T47D (cell line): ENCODE data around the gene PFDN6.
"Not testable (repeated sequence)": the region's sequence is repeated elsewhere in the genome, so short reads cannot be mapped to it uniquely, and the experiment has no call there.

Experiments
- DNase-seq, 2 experiments: peaks; one replicate each; pipeline versions ENCODE4 v3.0.0 to v3.0.0-alpha.2; 2011 to 2012; ENCODE audit warnings: low read depth in 1 of 2, low spot score in 1 of 2
- JUND ChIP-seq: IDR thresholded peaks from 2 replicates; pipeline ENCODE4 v1.6.1; 2012; ENCODE audit warnings: low read depth
- in situ Hi-C: cut with HindIII; loops from 2 replicates; pipeline ENCODE4 v1.10.0; 2016; ENCODE audit warnings: low sequenced_read_pairs, low pct_unique_long_range_greater_than_20kb

PFDN6 gene

GRCh38 chr6:33288921-33289783 lies at the start of gene PFDN6, which contains the start of gene WDR46:
Gene PFDN6 (plus strand): TSS chr6:33289601. CDS start chr6:33289857, 256 bp downstream.
Gene WDR46 (minus strand): TSS chr6:33289239. CDS start chr6:33289170, 69 bp downstream.
- in situ Hi-C loops, result no loop called here
- DNase-seq, result peak; percentile 88 to 92
- no peak for TF ChIP-seq JUND

GRCh38 chr6:33241968-33242367 lies 47.4 kb upstream of the PFDN6 start:
- in situ Hi-C loops, result no loop called here
- TF ChIP-seq JUND, result no peak
- DNase-seq, result no peak

DNA sequence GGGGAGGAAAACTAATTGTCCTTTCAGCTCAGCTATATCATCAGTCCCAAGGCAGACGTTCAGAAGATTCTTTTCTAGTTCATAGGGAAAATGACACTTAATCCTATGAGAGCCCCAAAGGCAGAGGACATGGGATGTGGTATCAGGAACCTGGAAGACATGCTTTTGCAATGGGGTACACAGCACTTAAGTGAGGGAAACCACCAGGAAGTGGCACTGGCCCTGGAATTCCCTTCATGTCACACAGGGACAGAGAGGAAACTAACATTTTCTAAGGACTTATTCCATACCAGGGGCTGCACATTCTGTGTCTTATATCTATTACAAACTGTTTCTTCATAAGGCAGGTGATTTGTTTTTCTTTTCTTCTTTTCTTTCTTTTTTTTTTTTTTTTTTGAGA lies 45.9 kb upstream of the PFDN6 start:
- in situ Hi-C loops, result no loop called here

DNA sequence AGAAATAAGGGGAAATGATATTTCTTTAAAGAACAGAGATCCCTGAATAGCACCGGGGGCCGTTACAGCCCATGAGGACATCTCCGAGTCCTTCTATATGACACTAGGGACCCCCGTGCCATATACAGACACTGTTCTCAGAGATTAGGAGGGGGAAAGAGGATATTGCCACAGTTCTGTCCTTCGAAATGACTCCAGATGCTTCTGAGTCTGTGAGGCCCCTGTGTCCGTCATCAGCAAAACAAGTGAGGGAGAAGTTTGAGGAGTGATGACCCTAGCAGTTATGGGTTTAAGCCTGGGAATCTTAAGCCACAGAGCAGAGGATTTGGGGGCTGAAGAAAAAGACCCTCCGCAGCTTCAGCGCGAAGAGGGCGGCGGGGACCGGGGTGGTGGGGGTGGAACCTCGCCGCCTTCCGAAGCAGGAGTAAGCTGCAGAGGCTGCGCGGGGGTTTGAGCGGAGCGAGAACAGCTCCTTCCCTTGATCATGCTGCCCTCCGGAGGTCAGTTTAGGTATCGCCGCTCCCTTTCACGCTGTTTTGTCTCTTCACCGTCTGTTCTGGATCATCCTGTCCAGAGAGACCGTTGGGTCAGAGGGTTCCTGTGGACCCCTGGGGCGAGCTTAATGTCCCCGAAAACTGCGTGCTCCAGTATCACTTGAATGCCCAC lies 41.3 kb upstream of the PFDN6 start:
- no peak for TF ChIP-seq JUND
- peak; percentile 50 to 88 for DNase-seq
- in situ Hi-C loops, result no loop called here

More for the DNA sequence above, 45.9 kb upstream of the PFDN6 start:
- TF ChIP-seq JUND, result no peak
- no peak for DNase-seq

GRCh38 chr6:33248643-33248931 lies 40.8 kb upstream of the PFDN6 start:
- TF ChIP-seq JUND, result no peak
- in situ Hi-C loops, result no loop called here
- DNase-seq, result no peak

GRCh38 chr6:33248932-33249731 lies 40.3 kb upstream of the PFDN6 start:
- no peak for TF ChIP-seq JUND
- in situ Hi-C loops, result no loop called here
- DNase-seq, result peak; percentile 82 to 100

GRCh38 chr6:33249732-33250630 lies 39.4 kb upstream of the PFDN6 start:
- TF ChIP-seq JUND, result no peak
- no peak for DNase-seq
- in situ Hi-C loops, result no loop called here

DNA sequence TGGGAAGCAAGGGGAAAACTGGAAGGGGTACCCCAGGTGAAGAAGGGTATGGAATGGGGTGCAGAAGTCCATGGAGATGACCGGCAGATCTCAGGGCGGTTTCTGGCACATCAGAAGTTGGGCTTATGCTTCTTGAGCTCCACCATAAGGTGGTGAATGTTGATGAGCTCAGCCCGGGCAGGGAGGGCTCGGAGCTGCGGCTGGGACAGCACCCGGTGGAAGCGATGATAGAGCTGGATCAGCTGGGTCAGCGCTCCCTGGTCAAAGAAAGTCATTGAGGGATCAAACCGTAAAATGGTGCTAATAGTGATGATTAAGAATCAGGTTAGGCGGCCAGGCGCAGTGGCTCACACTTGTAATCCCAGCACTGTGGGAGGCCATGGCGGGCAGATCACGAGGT lies 38.7 kb upstream of the PFDN6 start:
- DNase-seq, result no peak
- TF ChIP-seq JUND, result no peak

DNA sequence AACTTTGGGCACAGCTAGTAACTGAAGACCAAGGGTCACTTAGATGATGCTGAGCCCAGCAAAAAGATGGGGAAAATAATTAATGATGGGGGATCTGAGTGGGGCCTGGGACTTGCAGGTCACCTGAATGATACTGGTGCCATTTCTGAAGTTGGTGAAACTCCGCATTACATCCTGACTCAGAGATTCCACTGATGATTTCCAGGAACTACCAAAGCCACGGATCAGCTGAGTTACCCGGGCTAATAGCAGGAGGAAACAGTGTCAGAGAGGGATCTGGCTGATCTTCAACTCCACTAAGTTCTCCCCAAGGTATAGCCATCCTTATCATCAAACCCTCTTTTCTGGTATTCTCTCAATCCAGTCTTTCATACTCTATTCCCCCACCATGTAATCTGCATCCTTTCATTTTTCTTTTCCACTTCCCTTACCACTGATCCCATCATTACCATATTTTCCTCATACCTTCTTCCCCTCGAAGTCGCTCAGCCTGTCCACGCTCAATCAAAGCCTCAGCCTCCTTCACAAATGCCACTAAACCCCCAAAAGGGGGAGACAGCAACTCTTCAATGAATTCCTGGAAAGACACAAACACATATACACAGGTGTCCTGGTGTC lies 37.9 kb upstream of the PFDN6 start:
- TF ChIP-seq JUND, result no peak
- in situ Hi-C loops, result no loop called here
- no peak for DNase-seq

More for the DNA sequence above, 38.7 kb upstream of the PFDN6 start:
- in situ Hi-C loops, result no loop called here

DNA sequence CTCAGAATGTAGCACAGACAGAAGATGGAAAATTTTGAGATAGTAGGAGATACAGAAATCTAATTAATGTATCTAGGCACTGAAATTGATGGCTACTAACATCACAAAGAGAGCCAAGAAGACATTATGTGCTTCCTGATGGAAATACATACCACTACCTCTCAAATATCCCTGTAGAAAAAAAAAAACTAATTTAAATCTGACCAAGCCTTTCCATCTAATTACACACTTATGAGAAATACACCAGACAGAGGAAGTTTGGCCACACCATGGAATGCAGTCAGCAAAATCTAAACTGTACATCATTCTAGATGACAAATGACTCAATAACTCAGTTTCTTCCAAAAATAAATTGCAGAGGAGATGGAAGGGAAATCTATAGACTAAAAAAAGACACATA lies 36.6 kb upstream of the PFDN6 start:
- in situ Hi-C loops, result no loop called here
- DNase-seq, result no peak
- no peak for TF ChIP-seq JUND

DNA sequence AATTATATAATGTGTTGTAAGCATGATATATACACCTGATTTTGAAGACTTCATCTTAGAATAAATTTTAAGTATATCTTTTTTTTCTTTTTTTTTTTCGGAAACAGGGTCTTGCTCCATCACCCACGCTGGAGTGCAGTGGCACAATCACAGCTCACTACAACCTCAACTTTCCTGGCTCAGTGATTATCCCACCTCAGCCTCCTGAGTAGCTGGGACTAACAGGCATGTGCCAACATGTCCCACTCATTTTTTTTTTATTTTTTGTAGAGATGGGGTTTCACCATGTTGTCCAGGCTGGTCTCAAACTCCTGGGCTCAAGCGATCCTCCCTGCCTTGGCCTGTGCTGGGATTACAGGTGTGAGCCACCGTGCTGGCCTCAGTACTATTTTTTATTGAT lies 34.8 kb upstream of the PFDN6 start:
- in situ Hi-C loops, result no loop called here
- no peak for DNase-seq
- no peak for TF ChIP-seq JUND

GRCh38 chr6:33259032-33259431 lies 30.4 kb upstream of the PFDN6 start:
- no peak for TF ChIP-seq JUND
- in situ Hi-C loops, result no loop called here
- DNase-seq, result no peak

DNA sequence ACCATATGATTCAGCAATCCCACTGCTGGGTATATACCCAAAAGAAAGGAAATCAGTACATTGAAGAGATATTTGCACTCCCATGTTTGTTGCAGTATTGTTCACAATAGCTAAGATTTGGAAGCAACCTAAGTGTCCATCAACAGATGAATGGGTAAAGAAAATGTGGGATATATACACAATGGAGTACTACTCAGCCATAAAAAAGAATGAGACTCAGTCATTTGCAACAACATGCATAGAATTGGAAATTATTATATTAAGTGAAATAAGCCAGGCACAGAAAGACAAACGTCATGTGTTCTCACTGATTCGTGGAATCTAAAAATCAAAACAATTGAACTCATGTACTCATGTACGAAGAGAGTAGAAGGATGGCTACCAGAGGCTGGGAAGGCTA lies 26.9 kb upstream of the PFDN6 start:
- in situ Hi-C loops, result not testable (repeated sequence)

More for the DNA sequence above, 26.9 kb upstream of the PFDN6 start:
- DNase-seq, result not testable (repeated sequence)
